Measurements from ENCODE around the gene UBL7. TPM values are rescaled to one million over a fixed set of nuclear protein-coding genes. Genes with fewer than 3 reads are reported as not detected.

The UBL7 gene
- 10 to 100 TPM; 47.9 to 60.0 (median 52.0) TPM for total RNA-seq

GRCh38 chr15:74460871-74461846, at the start of gene UBL7:
Gene UBL7 (minus strand): TSS chr15:74461160. CDS start chr15:74458867, 2,293 bp downstream.
- H3K27ac ChIP-seq: peak within 1 kb of the TSS; percentile 79 to 92 (median 89)
- H3K36me3 ChIP-seq: peaks cover 0 to 32% of the 10 kb centered on the region in 2 donors
- H3K9me3 ChIP-seq: no peaks in the 10 kb centered on the region
- H3K27me3 ChIP-seq: no peaks in the 10 kb centered on the region
- H3K4me3 ChIP-seq: peak within 1 kb of the TSS; percentile 75 to 79
- H3K4me1 ChIP-seq: peaks cover 0 to 35% (median 4%) of the 10 kb centered on the region in 3 donors
- TF ChIP-seq POLR2A (IDR thresholded peaks at IDR 0.05) (peak; percentile 83), POLR2AphosphoS5 (IDR thresholded peaks at IDR 0.05) (peak; percentile 92), EP300 (IDR thresholded peaks at IDR 0.05) (no peak), CTCF (IDR thresholded peaks at IDR 0.05) (peak in 2 of 4 experiments; percentile 3 to 43)
- ATAC-seq: peak; percentile 97
- WGBS, 2 donors (ENCODE audit: low coverage in 1 of 2): 0% methylated on average over 3 to 16 of the region's 54 CpGs

- no peaks in the 10 kb centered on the region for H3K27me3 ChIP-seq
- H3K36me3 ChIP-seq: no peaks in the 10 kb centered on the region
- 96% methylated on average over 4 of the region's 4 CpGs for whole genome bisulfite sequencing, 2 donors (ENCODE audit: low coverage in 1 of 2)
- ATAC-seq: no peak
- H3K27ac ChIP-seq: no peak overlapping the region
- no peaks in the 10 kb centered on the region for H3K9me3 ChIP-seq
- H3K4me3 ChIP-seq: no peak overlapping the region
- H3K4me1 ChIP-seq: no peaks in the 10 kb centered on the region
- TF ChIP-seq EP300 (IDR thresholded peaks at IDR 0.05) (no peak), CTCF (IDR thresholded peaks at IDR 0.05) (no peak), POLR2AphosphoS5 (IDR thresholded peaks at IDR 0.05) (no peak), POLR2A (IDR thresholded peaks at IDR 0.05) (no peak)
These were observed 45.5 kb upstream of the UBL7 start for GRCh38 chr15:74506515-74506840.

- no peak overlapping the region for H3K27ac ChIP-seq
- H3K4me1 ChIP-seq: no peaks in the 10 kb centered on the region
- H3K4me3 ChIP-seq: no peak overlapping the region
- H3K36me3 ChIP-seq: no peaks in the 10 kb centered on the region
- ATAC-seq: no peak
- 85 to 92% methylated on average over 4 to 6 of the region's 6 CpGs for WGBS, 2 donors (ENCODE audit: low coverage in 1 of 2)
- TF ChIP-seq CTCF (IDR thresholded peaks at IDR 0.05) (no peak), POLR2A (IDR thresholded peaks at IDR 0.05) (no peak), POLR2AphosphoS5 (IDR thresholded peaks at IDR 0.05) (no peak)
- no peaks in the 10 kb centered on the region for H3K9me3 ChIP-seq
- no peaks in the 10 kb centered on the region for H3K27me3 ChIP-seq
These were observed 45.0 kb upstream of the UBL7 start for GRCh38 chr15:74505837-74506514.

GRCh38 chr15:74504836-74505235, 43.9 kb upstream of the UBL7 start:
- no peak for ATAC-seq
- Histone ChIP-seq H3K27ac (no peak overlapping the region), H3K27me3 (no peaks in the 10 kb centered on the region), H3K4me3 (no peak overlapping the region), H3K4me1 (no peaks in the 10 kb centered on the region), H3K9me3 (no peaks in the 10 kb centered on the region), H3K36me3 (no peaks in the 10 kb centered on the region)
- 100% methylated on average over 2 to 4 of the region's 4 CpGs for WGBS, 2 donors (ENCODE audit: low coverage in 1 of 2)
- TF ChIP-seq EP300 (IDR thresholded peaks at IDR 0.05) (no peak), POLR2A (IDR thresholded peaks at IDR 0.05) (no peak)

- H3K4me1 ChIP-seq: no peaks in the 10 kb centered on the region
- TF ChIP-seq POLR2A (IDR thresholded peaks at IDR 0.05): no peak
- TF ChIP-seq POLR2AphosphoS5 (IDR thresholded peaks at IDR 0.05): no peak
- TF ChIP-seq CTCF (IDR thresholded peaks at IDR 0.05): no peak
- H3K36me3 ChIP-seq: no peaks in the 10 kb centered on the region
- ATAC-seq: no peak
- no peaks in the 10 kb centered on the region for H3K9me3 ChIP-seq
- no peak overlapping the region for H3K4me3 ChIP-seq
- WGBS, 2 donors (ENCODE audit: low coverage in 1 of 2): 81 to 88% methylated on average over 3 of the region's 3 CpGs
- no peaks in the 10 kb centered on the region for H3K27me3 ChIP-seq
- H3K27ac ChIP-seq: no peak overlapping the region
These were observed 43.5 kb upstream of the UBL7 start for GRCh38 chr15:74504418-74504817.

Measured in gastroesophageal sphincter (tissue), 4 donors.